HUES6 (cell line): ENCODE results near the gene PRR5L.

Source experiments
- H3K27ac ChIP-seq: 2 replicates; pipeline ENCODE4 v1.7.0; 2013; ENCODE audit warnings: low read depth, mild to moderate bottlenecking, low read length, inconsistent platforms
- H3K27me3 ChIP-seq: 2 replicates; pipeline ENCODE4 v1.6.1; 2013; ENCODE audit warnings: low read length; ENCODE audit not compliant: control insufficient read depth, insufficient read depth
- H3K36me3 ChIP-seq: 2 replicates; pipeline ENCODE4 v1.6.1; 2013; ENCODE audit warnings: low read length; ENCODE audit not compliant: control insufficient read depth, insufficient read depth
- H3K4me1 ChIP-seq: 2 replicates; pipeline ENCODE4 v1.6.1; 2013; ENCODE audit warnings: low read length; ENCODE audit not compliant: control insufficient read depth, insufficient read depth
- H3K4me3 ChIP-seq: 2 replicates; pipeline ENCODE4 v1.5.1; 2013; ENCODE audit warnings: low read depth, low read length
- H3K9ac ChIP-seq: one replicate; pipeline ENCODE4 v1.6.1; 2013; ENCODE audit warnings: mild to moderate bottlenecking, low read length
- H3K9me3 ChIP-seq: 2 replicates; pipeline ENCODE4 v1.6.1; 2013; ENCODE audit warnings: low read depth, low read length; ENCODE audit not compliant: control insufficient read depth, insufficient read depth

PRR5L gene

DNA sequence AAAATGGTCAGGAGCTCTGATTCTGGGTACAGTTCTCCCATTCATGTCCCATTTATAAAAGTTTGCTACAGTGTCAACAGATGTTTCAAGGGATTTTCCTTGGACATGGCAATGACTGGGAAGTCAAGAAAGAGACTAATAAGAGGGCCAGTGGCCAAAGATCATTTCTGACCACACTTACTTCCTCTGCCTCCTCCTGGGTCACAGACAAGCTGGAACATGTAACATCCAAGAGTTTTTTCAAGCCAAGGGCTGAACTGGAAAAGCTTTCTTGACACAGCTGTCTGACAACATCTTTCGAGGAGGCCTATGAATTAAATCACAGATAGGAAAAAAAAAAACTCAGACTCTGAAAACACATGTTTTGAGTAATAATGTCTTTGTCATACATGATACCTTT, 15.6 kb upstream of the PRR5L start:
- H3K36me3 ChIP-seq: no peaks in the 10 kb centered on the region
- H3K27ac ChIP-seq: no peak overlapping the region
- no peaks in the 10 kb centered on the region for H3K4me1 ChIP-seq
- no peaks in the 10 kb centered on the region for H3K9me3 ChIP-seq
- H3K9ac ChIP-seq: no peak overlapping the region
- no peaks in the 10 kb centered on the region for H3K27me3 ChIP-seq
- no peak overlapping the region for H3K4me3 ChIP-seq

DNA sequence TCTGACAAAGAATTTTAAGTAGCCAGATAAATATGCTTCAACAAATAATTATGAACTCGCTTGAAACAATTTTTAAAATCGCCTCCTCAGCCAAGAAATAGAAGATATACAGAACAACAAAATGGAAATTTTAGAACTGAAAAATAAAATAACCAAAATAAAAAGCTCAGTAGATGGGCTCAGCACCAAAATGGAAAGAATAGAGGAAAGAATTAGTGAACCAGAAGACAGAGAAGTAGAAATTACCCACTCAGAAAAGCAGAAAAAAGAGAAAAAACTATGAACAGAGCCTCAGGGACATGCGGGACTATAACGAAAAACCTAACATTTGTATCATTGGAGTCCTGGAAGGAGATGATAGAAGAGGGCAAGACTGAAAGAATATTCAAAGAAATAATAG, 14.2 kb upstream of the PRR5L start:
- no peak overlapping the region for H3K4me3 ChIP-seq
- H3K36me3 ChIP-seq: no peaks in the 10 kb centered on the region
- no peaks in the 10 kb centered on the region for H3K4me1 ChIP-seq
- no peaks in the 10 kb centered on the region for H3K27me3 ChIP-seq
- no peaks in the 10 kb centered on the region for H3K9me3 ChIP-seq
- H3K27ac ChIP-seq: no peak overlapping the region
- H3K9ac ChIP-seq: no peak overlapping the region

DNA sequence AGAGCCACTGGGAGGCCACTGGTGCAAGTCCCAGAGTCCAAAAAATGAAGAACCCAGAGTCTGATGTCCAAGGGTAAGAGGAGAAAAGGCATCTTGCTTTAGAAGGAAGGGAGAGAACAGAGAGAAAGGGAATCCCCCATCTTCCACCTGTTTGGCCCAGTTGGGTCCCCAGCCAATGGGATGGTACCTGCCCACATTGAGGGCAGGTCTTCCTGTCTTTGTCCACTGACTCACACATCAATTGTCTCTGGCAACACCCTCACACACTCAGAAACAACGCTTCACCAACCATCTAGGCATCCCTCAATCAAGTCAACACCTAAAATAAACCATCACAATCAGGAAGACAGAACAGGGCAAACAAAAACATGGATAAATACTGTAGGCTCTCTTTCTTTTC, 13.2 kb upstream of the PRR5L start:
- Histone ChIP-seq H3K4me3 (no peak overlapping the region), H3K9me3 (no peaks in the 10 kb centered on the region), H3K27ac (no peak overlapping the region), H3K9ac (no peak overlapping the region), H3K4me1 (no peaks in the 10 kb centered on the region), H3K36me3 (no peaks in the 10 kb centered on the region), H3K27me3 (no peaks in the 10 kb centered on the region)

DNA sequence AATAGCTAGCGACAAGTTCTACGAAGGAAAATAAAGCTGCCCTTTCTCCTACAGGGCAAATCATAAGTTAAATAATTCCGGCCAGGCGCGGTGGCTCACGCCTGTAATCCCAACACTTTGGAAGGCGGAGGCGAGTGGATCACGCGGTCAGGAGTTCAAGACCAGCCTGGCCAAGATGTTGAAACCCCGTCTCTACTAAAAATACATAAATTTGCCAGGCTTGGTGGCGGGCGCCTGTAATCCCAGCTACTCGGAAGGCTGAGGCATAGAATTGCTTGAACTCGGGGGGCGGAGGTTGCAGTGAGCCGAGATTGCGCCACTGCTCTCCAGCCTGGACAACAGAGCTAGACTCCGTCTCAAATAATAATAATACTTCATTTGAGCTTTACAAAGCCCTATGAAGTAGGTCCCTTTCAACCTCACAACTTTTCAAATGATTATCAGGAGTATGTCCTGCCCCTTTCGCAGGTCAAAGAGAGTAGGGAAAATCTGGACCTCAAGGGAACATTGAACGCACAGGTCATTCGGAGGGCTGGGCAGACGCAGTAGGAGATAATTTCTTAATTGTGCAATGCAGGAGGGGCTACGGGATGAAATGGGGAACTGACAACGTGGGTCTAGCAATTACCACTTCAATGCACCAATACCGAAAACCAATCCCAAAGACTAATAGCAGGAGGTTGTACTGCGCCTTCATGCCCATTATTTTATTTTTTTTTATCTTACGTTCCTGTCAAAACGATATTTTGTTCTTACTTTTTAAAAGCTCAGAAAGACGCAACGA, 7.5 kb upstream of the PRR5L start:
- Histone ChIP-seq H3K27ac (no peak overlapping the region), H3K27me3 (peaks cover 16% of the 10 kb centered on the region)

DNA sequence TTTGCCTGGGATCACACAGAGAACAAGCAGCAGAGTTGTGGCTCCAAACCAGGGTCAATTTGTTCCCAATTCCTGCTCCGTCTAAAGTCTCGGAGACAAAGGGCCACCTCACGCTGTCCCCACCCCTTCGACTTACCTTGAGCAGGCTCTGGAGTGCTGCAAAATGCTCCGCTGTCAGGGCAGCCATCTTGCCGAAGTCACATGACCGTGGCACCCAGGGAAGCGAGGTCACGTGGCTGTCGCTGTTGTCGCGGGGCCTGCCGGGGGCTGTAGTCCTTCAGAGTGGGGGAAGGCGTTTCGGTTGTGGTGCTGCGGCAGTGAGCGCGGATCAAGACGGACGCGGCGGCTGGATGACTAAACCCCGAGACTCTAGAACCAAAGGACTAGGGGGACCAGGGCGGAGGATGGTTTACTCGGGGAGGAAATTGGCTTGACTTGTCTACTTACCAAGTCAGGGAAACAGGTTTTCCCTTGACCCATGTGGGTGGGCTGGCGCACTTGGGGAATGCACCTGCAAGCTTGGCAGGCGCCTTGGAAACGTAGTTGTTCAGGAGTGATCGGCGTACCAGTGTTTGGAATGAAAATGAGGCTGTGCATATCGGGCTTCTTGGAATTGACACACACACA, 6.7 kb upstream of the PRR5L start, which contains the start of gene COMMD9:
Gene COMMD9, minus strand, starts transcription at position 199 of the 627 bp plus-strand sequence. Its CDS starts 12 bp downstream, at position 187.
- peak within 1 kb of the TSS; percentile 68 for H3K9ac ChIP-seq
- H3K9me3 ChIP-seq: no peaks in the 10 kb centered on the region
- H3K27me3 ChIP-seq: peaks cover 16% of the 10 kb centered on the region
- H3K4me1 ChIP-seq: no peaks in the 10 kb centered on the region
- no peak within 1 kb of the TSS for H3K27ac ChIP-seq
- H3K4me3 ChIP-seq: peak within 1 kb of the TSS; percentile 71
- no peaks in the 10 kb centered on the region for H3K36me3 ChIP-seq

More for the DNA sequence above, 7.5 kb upstream of the PRR5L start:
- Histone ChIP-seq H3K36me3 (no peaks in the 10 kb centered on the region), H3K9me3 (no peaks in the 10 kb centered on the region), H3K4me3 (peak overlapping the region; percentile 71), H3K4me1 (no peaks in the 10 kb centered on the region), H3K9ac (peak overlapping the region; percentile 68)

DNA sequence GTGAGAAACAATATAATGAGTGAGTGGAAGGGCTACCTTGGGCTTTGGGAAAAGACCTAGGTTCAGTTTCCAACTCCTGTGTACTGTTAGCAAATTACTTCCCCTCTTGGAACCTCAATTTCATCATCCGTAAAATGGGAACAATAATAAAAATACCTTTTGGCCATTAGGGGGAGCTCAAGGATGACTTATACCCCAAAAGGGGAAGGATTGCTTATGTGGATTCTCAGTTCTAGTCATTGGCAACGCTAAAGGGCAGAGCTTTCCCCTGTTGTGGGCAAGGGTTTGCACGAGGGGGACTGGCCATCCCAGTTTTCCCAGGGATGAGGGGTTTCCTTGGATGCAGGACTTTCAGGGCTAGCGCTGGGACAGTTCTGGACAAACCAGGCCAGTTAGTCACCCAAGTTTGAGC, 3.8 kb upstream of the PRR5L start:
- no peak overlapping the region for H3K4me3 ChIP-seq
- no peaks in the 10 kb centered on the region for H3K9me3 ChIP-seq
- no peak overlapping the region for H3K27ac ChIP-seq
- no peaks in the 10 kb centered on the region for H3K4me1 ChIP-seq
- H3K9ac ChIP-seq: no peak overlapping the region
- H3K27me3 ChIP-seq: peaks cover 16% of the 10 kb centered on the region
- no peaks in the 10 kb centered on the region for H3K36me3 ChIP-seq

DNA sequence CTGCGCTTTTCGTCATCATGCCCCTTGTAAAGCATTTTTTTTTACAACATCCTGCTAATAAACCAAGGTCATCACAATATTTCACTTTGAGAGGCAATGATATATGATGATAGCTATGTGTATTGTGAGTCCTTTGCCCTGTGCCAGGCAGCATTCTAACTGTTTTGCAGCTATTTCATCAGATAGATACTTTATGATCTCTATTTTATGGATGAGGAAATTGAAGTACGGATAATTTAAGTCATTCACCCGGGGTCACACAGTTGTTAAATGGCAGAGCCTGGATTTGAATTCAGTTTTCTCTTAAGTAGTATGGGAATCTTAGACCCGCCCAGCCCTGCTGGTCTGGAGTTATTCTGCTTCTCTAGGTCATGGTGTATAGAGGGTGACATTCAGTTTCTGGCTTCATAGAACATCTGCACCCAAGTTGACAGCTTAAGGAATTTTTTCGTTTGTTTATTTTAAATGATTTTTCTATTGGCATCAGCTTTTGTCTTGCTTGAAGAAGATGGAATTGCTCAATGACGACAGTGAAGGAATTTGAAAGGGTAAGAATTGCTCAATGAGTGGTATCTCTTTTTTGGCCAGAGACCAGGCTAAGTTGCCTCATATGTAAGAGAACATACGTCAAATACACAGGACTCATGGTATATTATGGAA, 926 bp downstream of the PRR5L start:
- H3K27ac ChIP-seq: no peak overlapping the region
- H3K4me1 ChIP-seq: no peaks in the 10 kb centered on the region
- no peaks in the 10 kb centered on the region; the same call in 1 of the 2 replicates for H3K27me3 ChIP-seq
- H3K9ac ChIP-seq: no peak overlapping the region
- no peaks in the 10 kb centered on the region for H3K36me3 ChIP-seq
- no peak overlapping the region for H3K4me3 ChIP-seq
- no peaks in the 10 kb centered on the region for H3K9me3 ChIP-seq

DNA sequence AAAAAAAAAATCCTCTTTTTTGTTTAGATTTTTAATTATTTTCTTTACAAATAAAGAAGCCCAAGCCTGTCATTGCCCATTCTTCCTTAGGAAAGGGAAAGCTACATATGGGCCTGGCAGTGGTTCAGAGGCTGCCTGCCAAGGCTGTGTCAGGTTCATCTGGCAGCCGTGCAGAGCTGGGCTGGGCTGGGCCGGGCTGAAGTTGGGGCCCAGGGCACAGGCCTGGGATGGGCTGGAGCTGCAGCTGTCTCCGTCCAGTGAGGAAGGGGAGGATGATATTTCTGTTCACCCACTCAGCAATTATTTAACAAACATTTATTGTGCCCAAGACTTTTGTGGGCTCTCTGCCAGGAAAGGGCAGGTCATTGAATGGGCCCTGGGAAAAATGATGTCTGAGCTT, 4.6 kb downstream of the PRR5L start:
- H3K9ac ChIP-seq: no peak overlapping the region
- H3K4me1 ChIP-seq: no peaks in the 10 kb centered on the region
- no peaks in the 10 kb centered on the region for H3K9me3 ChIP-seq
- no peak overlapping the region for H3K27ac ChIP-seq
- no peaks in the 10 kb centered on the region; the same call in 1 of the 2 replicates for H3K27me3 ChIP-seq
- H3K36me3 ChIP-seq: no peaks in the 10 kb centered on the region
- H3K4me3 ChIP-seq: no peak overlapping the region

DNA sequence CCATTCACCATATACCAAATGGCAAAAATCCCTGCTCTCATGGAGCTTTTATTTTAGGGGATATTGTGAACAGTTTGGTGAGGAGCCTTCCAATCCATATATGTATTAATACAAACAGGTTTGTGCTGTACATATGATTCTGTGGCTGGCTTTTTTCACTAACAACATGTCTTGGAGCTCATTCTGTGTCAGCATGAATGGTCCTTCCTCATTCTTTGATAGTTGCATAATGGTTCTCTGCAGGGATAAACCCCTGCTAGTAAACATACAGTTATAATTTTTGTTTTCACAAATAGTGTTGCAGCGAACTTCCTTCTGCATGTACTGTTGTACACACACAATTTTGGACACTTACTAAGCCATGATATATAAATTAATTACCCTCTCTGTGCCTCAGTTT, 8.3 kb downstream of the PRR5L start:
- Histone ChIP-seq H3K9me3 (no peaks in the 10 kb centered on the region), H3K36me3 (no peaks in the 10 kb centered on the region), H3K9ac (no peak overlapping the region), H3K27ac (no peak overlapping the region), H3K27me3 (no peaks in the 10 kb centered on the region; the same call in 1 of the 2 replicates), H3K4me3 (no peak overlapping the region), H3K4me1 (no peaks in the 10 kb centered on the region)

DNA sequence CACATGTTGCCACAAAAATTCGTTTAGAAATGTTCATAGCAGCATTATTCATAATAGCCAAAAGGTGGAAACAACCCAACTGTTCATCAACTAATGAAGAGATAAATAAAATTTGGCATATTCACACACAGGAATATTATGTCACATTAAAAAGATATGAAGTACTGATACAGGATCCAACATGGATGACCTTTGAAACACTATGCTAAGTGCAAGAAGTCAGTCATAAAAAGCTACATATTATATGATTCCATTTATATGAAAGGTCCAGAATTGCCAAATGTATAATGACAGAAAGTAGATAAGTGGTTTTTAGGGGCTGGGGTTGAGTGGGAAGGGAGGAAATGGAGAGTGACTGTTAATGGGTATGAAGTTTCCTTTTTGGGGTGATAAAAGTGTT, 9.0 kb downstream of the PRR5L start:
- Histone ChIP-seq H3K36me3 (no peaks in the 10 kb centered on the region), H3K4me3 (no peak overlapping the region), H3K9me3 (no peaks in the 10 kb centered on the region), H3K9ac (no peak overlapping the region), H3K27me3 (no peaks in the 10 kb centered on the region; the same call in 1 of the 2 replicates), H3K4me1 (no peaks in the 10 kb centered on the region), H3K27ac (no peak overlapping the region)

DNA sequence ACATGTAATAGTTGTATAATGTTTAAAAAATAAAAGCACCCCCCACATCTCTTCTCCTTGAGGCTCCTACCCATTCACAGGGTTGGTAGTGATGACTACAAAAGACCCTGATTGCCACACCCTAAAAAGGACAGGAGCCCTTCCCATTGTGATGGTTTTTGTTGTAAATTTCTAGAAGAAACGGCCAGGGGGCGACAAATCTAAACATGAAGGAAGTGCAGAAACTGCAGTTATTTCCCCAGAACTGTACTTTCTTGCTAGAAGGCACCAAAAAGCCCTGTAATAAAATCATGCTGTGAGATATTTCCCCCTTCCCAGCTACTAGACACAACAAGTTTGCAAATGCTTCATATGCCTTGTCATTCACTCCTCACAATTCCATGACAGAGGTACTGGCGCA, 10.8 kb downstream of the PRR5L start:
- Histone ChIP-seq H3K9ac (no peak overlapping the region), H3K9me3 (no peaks in the 10 kb centered on the region), H3K4me1 (no peaks in the 10 kb centered on the region), H3K4me3 (no peak overlapping the region), H3K27ac (no peak overlapping the region), H3K36me3 (no peaks in the 10 kb centered on the region), H3K27me3 (no peaks in the 10 kb centered on the region)
